GM10266 (cell line): Measurements from ENCODE around the gene ALDOA.

ENCODE experiments used
- DNase-seq: peaks from one replicate; pipeline ENCODE4 v3.0.0; 2012; ENCODE audit errors: extremely low spot score
- TF ChIP-seq, protein P1 (sequence below): IDR thresholded peaks from 2 replicates; pipeline ENCODE4 v1.5.1; 2012; ENCODE audit warnings: mild to moderate bottlenecking, low read depth; ENCODE audit not compliant: control insufficient read depth, insufficient read depth; ENCODE audit errors: missing control alignments

Gene ALDOA

DNA sequence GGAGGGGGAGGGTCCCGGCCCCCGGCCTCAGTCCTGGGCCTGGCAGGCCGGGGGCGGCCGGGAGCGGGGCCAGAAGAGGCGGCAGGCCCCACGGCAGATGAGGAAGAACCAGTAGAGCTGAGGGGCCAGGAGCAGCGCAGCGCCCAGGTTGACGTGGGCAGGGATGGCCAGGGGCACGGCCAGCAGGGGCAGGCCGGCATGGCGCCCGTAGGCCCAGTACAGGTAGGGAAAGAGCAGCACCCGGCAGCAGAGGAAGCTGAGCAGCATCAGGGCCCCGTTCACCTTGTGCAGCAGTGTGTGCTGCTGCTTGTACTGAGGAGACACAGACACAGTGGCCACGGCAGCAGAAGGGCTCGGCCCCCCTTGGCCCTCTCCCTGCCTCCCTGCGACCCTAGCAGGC lies 40.4 kb upstream of the ALDOA start:
- DNase-seq = no peak
- TF ChIP-seq, protein P1, sequence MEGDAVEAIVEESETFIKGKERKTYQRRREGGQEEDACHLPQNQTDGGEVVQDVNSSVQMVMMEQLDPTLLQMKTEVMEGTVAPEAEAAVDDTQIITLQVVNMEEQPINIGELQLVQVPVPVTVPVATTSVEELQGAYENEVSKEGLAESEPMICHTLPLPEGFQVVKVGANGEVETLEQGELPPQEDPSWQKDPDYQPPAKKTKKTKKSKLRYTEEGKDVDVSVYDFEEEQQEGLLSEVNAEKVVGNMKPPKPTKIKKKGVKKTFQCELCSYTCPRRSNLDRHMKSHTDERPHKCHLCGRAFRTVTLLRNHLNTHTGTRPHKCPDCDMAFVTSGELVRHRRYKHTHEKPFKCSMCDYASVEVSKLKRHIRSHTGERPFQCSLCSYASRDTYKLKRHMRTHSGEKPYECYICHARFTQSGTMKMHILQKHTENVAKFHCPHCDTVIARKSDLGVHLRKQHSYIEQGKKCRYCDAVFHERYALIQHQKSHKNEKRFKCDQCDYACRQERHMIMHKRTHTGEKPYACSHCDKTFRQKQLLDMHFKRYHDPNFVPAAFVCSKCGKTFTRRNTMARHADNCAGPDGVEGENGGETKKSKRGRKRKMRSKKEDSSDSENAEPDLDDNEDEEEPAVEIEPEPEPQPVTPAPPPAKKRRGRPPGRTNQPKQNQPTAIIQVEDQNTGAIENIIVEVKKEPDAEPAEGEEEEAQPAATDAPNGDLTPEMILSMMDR = no peak

DNA sequence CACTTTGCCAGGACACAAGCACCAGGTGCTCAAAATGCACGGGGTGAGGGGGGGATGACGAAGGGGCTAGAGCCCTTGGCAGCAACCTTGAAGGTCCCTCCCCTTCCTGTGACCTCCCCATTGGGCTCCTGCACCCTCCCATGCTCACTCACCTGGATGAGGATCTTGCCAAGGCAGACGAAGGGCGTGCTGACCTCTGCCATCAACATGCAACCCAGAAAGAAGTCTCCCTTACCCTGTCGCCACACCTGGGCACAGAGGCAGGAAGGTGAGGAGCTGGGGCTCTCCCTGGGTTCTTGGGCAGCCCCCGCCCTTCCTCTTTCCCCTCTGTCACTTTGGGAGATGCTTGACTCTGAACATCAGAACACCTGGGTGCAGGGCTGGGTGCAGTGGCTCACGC lies 40.0 kb upstream of the ALDOA start:
- no peak for DNase-seq
- TF ChIP-seq, protein P1 = no peak

DNA sequence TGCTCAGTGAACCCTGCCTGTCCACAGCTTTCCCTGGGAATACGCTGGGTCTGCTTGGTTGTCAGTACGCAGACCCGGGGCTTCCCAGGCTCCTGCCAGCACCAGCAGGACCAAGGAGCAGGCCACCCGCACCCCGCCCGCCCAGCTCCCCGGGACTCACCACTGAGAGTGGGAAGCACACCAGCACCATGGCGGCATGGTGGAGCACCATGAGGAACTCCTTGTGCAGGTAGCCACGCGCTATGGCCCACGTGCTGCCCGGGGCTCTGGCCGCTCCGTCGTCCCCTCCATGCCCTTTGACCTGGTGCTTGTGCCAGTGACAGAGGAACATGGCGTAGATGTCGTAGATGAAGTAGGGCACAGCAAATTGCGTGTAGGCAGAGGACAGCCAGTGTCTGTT lies 39.1 kb upstream of the ALDOA start:
- TF ChIP-seq, protein P1 = no peak
- no peak for DNase-seq

DNA sequence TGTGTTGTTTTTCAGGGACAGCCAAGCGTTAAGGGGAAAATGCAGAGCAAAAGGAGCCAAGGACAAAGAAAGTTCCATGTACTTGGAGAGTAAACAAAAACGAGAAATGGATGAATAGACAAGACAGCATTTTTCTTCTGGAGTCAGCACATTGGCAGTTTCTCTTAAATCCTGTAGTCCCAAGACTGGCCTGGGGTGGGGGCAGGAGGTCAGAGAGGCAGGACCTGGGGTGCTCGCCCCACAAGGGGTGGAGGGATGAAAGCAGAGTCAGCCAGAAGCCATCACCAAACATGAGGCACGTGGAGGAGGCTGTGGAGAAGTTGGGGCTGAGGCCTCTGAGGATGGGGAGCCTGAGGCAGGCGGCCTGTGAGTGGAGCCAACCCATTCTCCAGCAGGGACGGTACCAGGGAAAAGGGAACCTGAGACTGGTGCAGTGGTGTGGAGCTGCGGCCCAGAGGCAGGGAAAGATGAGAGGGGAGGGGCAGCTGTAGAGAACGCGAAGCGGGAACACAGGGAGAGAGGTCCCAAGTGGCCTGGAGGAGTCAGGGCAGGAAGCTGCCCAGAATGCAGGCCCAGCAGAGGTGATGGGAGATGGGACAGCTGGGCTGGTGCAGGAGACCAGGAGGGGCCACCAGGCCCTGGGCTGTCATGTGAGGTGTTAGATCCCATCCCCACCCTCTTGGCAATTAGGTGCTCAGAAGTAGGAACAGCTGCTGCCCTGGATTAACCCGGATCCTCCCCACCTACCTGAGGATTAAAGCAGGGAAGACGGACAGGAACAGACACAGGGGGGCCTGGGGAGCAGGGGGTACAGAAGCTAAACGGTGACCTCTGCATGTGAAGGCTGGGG lies 37.7 kb upstream of the ALDOA start:
- TF ChIP-seq, protein P1 = no peak
- DNase-seq = no peak

DNA sequence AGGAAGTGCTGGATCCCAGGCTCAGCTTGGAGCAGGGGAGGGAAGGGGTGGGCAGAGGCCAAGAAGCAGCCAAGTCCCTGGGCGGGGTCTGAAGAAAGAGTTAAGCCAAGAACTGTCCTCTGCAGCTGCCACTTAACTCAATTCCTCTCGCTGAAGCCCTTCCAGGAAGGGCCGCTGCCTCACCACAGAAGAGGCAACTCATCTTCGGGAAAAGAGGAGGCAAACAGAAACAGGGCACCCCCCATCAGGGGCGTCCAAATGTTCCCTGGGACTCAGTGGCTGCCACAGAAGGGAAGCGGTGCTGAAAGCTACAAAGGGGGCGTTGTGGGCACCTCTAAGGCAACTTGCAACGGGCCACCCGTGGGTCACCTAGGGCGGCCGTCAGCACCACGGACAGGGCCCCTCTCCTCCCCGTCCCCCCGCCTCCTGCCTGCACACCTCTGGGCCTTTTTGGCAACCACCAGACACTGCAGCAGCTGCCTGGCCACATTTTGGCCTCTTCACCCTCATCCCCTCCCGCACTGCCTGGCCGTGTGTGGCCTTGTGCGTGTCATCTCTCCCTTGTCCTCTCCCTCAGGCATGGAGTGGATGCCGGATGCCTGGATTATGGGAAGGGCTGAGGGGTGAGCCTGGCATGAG lies 37.0 kb upstream of the ALDOA start:
- DNase-seq = no peak
- TF ChIP-seq, protein P1 = no peak

DNA sequence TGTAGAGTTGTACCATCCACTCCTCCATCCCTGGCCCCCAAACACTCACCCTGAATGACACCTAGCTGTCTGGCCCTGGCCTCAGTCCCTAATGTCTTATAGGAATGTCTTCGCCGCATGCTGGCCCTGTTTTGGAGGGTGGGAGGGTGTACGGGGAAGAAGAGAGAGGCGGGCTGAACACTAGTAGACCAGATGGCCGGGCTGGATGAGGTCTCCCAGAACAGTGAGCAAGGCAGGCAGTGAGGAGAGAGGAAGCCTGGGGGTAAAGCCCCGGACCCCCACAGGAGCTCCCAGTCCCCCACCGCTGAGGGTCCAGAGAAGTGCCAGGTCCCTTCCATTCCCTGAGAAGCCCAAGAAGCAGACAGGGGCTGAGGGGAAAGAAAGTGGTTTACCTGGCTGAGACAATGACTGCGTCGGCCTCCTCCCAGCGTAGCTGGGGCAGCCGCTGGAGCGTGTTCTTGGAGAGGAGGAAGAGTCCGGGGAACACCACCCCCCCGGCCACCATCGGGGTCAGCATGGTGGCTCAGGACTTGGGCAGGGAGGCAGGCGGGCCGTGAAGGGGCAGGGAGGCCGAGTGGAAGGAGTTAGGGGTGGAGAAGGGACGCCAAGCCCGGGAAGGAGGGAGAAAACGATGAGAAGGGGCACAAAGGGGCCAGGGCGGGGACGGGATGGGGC lies 35.4 kb upstream of the ALDOA start:
- TF ChIP-seq, protein P1 = no peak
- no peak for DNase-seq
